ENCODE measurements around the gene SEPTIN2. TPM values are rescaled to one million over a fixed set of nuclear protein-coding genes. Genes with fewer than 3 reads are reported as not detected.
"Not testable (repeated sequence)": the region's sequence is repeated elsewhere in the genome, so short reads cannot be mapped to it uniquely, and the experiment has no call there.

SEPTIN2 gene
- total RNA-seq, 2 donors from 2014 or later = 148 to 210 TPM

GRCh38 chr2:241354668-241355658 lies 39.2 kb downstream of the SEPTIN2 start:
- Mint-ChIP-seq H3K27ac (peak overlapping the region in 1 of 2 donors; percentile 43), H3K36me3 (peaks cover under 1 to 7% of the 10 kb centered on the region in 2 donors), H3K9me3 (no peaks in the 10 kb centered on the region)
- ATAC-seq (peak; percentile 43 to 47), DNase-seq (ENCODE audit: low spot score in 2 of 2) (peak; percentile 68 to 81)

GRCh38 chr2:241355983-241356870 lies 40.5 kb downstream of the SEPTIN2 start, which contains the start of gene FARP2:
Gene FARP2, plus strand, starts transcription at chr2:241356285. Its CDS starts 16,823 bp downstream, at chr2:241373108.
- Mint-ChIP-seq H3K9me3 (no peaks in the 10 kb centered on the region), H3K36me3 (no peaks in the 10 kb centered on the region), H3K27ac (peak within 1 kb of the TSS; percentile 65 to 69)
- DNase-seq (ENCODE audit: low spot score in 2 of 2) = peak; percentile 93 to 97
- peak; percentile 90 to 92 for ATAC-seq

- H3K9me3 Mint-ChIP-seq = no peaks in the 10 kb centered on the region
- H3K36me3 Mint-ChIP-seq = no peaks in the 10 kb centered on the region
- H3K27ac Mint-ChIP-seq = peak overlapping the region; percentile 40 to 69
- ATAC-seq (no peak), DNase-seq (ENCODE audit: low spot score in 2 of 2) (no peak)
Measured at GRCh38 chr2:241356871-241357260, 41.1 kb downstream of the SEPTIN2 start.

- ATAC-seq = no peak
- Mint-ChIP-seq H3K9me3 (no peaks in the 10 kb centered on the region), H3K36me3 (no peaks in the 10 kb centered on the region), H3K27ac (no peak overlapping the region)
- no peak for DNase-seq (ENCODE audit: low spot score in 2 of 2)
Measured at GRCh38 chr2:241357531-241357930, 41.8 kb downstream of the SEPTIN2 start.

GRCh38 chr2:241358470-241358869 lies 42.7 kb downstream of the SEPTIN2 start:
- no peaks in the 10 kb centered on the region for H3K36me3 Mint-ChIP-seq
- DNase-seq (ENCODE audit: low spot score in 2 of 2) (no peak), ATAC-seq (no peak)
- no peaks in the 10 kb centered on the region for H3K9me3 Mint-ChIP-seq
- no peak overlapping the region for H3K27ac Mint-ChIP-seq

GRCh38 chr2:241359481-241360045 lies 43.8 kb downstream of the SEPTIN2 start:
- no peaks in the 10 kb centered on the region for H3K9me3 Mint-ChIP-seq
- H3K36me3 Mint-ChIP-seq = no peaks in the 10 kb centered on the region
- ATAC-seq = no peak
- DNase-seq (ENCODE audit: low spot score in 2 of 2) = no peak
- no peak overlapping the region for H3K27ac Mint-ChIP-seq

GRCh38 chr2:241363426-241363825 lies 47.7 kb downstream of the SEPTIN2 start:
- no peak for ATAC-seq
- no peak overlapping the region for H3K27ac Mint-ChIP-seq
- DNase-seq (ENCODE audit: low spot score in 2 of 2) = no peak
- no peaks in the 10 kb centered on the region for H3K9me3 Mint-ChIP-seq
- no peaks in the 10 kb centered on the region for H3K36me3 Mint-ChIP-seq

GRCh38 chr2:241364781-241365180 lies 49.1 kb downstream of the SEPTIN2 start:
- no peaks in the 10 kb centered on the region for H3K36me3 Mint-ChIP-seq
- no peak for ATAC-seq
- no peak overlapping the region for H3K27ac Mint-ChIP-seq
- H3K9me3 Mint-ChIP-seq = no peaks in the 10 kb centered on the region
- DNase-seq (ENCODE audit: low spot score in 2 of 2) = no peak

GRCh38 chr2:241366678-241367077 lies 51.0 kb downstream of the SEPTIN2 start:
- no peak for DNase-seq (ENCODE audit: low spot score in 2 of 2)
- H3K36me3 Mint-ChIP-seq = no peaks in the 10 kb centered on the region
- ATAC-seq = no peak
- H3K27ac Mint-ChIP-seq = no peak overlapping the region
- H3K9me3 Mint-ChIP-seq = no peaks in the 10 kb centered on the region

- ATAC-seq = no peak
- H3K27ac Mint-ChIP-seq = no peak overlapping the region
- DNase-seq (ENCODE audit: low spot score in 2 of 2) = no peak
- H3K36me3 Mint-ChIP-seq = no peaks in the 10 kb centered on the region
- no peaks in the 10 kb centered on the region for H3K9me3 Mint-ChIP-seq
Measured at GRCh38 chr2:241368643-241369042, 52.9 kb downstream of the SEPTIN2 start.

GRCh38 chr2:241372361-241372992 lies 56.8 kb downstream of the SEPTIN2 start:
- no peak for DNase-seq (ENCODE audit: low spot score in 2 of 2)
- Mint-ChIP-seq H3K9me3 (no peaks in the 10 kb centered on the region), H3K36me3 (peaks cover 0 to 5% of the 10 kb centered on the region in 2 donors)

GRCh38 chr2:241373446-241373845 lies 57.7 kb downstream of the SEPTIN2 start:
- Mint-ChIP-seq H3K9me3 (no peaks in the 10 kb centered on the region), H3K27ac (no peak overlapping the region), H3K36me3 (peaks cover 0 to 5% of the 10 kb centered on the region in 2 donors)
- DNase-seq (ENCODE audit: low spot score in 2 of 2) = no peak
- ATAC-seq = no peak

More at GRCh38 chr2:241372361-241372992, 56.8 kb downstream of the SEPTIN2 start:
- ATAC-seq = no peak
- H3K27ac Mint-ChIP-seq = no peak overlapping the region

GRCh38 chr2:241373906-241374305 lies 58.2 kb downstream of the SEPTIN2 start:
- H3K27ac Mint-ChIP-seq; DNase-seq (ENCODE audit: low spot score in 2 of 2); ATAC-seq; H3K36me3 Mint-ChIP-seq; H3K9me3 Mint-ChIP-seq: not testable (repeated sequence)

GRCh38 chr2:241375300-241375699 lies 59.6 kb downstream of the SEPTIN2 start:
- DNase-seq (ENCODE audit: low spot score in 2 of 2) = no peak
- no peak overlapping the region for H3K27ac Mint-ChIP-seq
- H3K9me3 Mint-ChIP-seq = no peaks in the 10 kb centered on the region
- peaks cover 0 to 5% of the 10 kb centered on the region in 2 donors for H3K36me3 Mint-ChIP-seq
- no peak for ATAC-seq

- ATAC-seq = no peak
- DNase-seq (ENCODE audit: low spot score in 2 of 2) = no peak
- Mint-ChIP-seq H3K36me3 (peaks cover 0 to 5% of the 10 kb centered on the region in 2 donors), H3K27ac (no peak overlapping the region), H3K9me3 (no peaks in the 10 kb centered on the region)
Measured at GRCh38 chr2:241376808-241377207, 61.1 kb downstream of the SEPTIN2 start.

GRCh38 chr2:241378816-241379215 lies 63.1 kb downstream of the SEPTIN2 start:
- peaks cover 7 to 12% of the 10 kb centered on the region in 2 donors for H3K36me3 Mint-ChIP-seq
- no peaks in the 10 kb centered on the region for H3K9me3 Mint-ChIP-seq
- ATAC-seq (no peak), DNase-seq (ENCODE audit: low spot score in 2 of 2) (no peak)
- H3K27ac Mint-ChIP-seq = no peak overlapping the region

All from activated naive CD4-positive, alpha-beta T cell treated with anti-CD3 and anti-CD28 coated beads, Interleukin-2, amount 50 U/mL, for 72 hours (primary cell).